Esophagus mucosa (tissue), 1 donor: ENCODE results near the gene IL1A. TPM values are rescaled to one million over a fixed set of nuclear protein-coding genes. Genes with fewer than 3 reads are reported as not detected.
"Not testable (repeated sequence)": the region's sequence is repeated elsewhere in the genome, so short reads cannot be mapped to it uniquely, and the experiment has no call there.

Experiments
- ATAC-seq: fragments of 200-7000 bp; cut with Tn5 transposase; one replicate; pipeline ENCODE4 v1.9.1; 2020
- total RNA-seq: library from RNA; stranded (reverse); gene quantifications from one replicate; pipeline ENCODE4 v1.2.4, GENCODE V29; 2023
- donor health status: DM: yes; HTN: yes; CAD: no.

The IL1A gene, protein sequence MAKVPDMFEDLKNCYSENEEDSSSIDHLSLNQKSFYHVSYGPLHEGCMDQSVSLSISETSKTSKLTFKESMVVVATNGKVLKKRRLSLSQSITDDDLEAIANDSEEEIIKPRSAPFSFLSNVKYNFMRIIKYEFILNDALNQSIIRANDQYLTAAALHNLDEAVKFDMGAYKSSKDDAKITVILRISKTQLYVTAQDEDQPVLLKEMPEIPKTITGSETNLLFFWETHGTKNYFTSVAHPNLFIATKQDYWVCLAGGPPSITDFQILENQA
- 9.4 TPM for total RNA-seq

DNA sequence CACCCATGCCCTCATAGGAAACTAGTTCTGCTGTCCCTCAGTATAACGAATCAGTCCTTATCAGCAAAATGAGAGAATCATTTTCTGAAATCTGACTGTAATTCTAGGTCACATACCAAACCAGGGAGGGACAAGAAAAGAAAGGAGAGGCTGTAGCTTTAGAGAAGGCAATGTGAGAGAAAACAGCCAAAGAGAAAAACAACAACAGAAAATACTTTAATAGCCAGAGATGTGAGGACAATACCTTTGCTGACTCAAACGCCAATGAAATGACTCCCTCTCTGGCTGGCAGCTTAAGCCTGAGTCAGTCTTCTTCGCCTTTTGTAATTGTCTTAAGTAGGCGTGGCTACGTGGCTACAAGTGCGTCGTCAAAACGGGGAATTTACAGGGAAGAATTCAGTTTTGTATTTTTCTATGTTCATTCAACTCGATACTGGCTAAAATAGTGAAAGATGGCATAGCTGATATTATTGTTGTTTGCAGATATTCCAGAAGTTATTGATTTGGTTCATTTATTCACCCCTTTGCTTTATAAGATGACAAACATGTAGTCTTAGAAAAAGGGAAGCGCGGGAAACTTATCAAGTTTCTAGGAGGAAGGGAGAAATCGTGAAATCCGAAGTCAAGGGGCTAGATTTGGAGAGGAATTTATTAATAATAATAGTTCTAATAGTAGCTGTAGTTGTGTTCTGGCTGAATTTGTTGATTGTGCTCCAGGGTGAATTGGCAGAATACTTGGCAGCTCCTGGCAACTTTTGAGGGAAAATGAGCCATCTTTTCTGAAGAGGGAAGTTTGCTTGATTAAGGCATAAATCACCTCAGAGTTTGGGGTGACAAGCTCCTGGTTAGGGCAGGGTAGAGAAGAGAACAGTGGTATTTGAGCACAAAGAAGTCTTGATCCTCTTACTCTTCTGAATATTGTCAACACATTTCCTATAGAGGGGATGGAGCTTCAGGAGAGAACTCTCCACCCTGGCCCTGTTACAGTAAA lies at the start of gene IL1A:
TSS of gene IL1A (minus strand) at position 295 of the 991 bp plus-strand sequence. CDS start 723 bp downstream, outside the sequence.
- peak; percentile 85 for ATAC-seq

DNA sequence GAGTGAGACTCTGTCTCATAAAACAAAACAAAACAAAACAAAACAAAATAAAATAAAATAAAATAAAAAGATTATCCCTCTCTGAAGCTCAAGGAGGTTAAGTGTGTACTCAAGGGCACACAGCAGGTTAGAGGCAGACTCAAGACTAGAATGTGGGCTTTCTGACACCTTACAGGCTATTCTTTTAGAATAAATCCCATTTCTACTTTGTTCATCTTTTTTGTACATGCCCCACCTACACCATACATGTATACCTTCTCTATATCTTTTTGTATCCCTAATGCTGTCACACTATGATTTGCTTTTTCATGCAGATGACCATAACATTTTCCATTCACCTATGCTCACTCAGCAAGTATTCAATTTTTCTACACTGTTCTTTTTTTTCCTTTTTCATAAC lies 49.7 kb upstream of the IL1A start:
- ATAC-seq: no peak

DNA sequence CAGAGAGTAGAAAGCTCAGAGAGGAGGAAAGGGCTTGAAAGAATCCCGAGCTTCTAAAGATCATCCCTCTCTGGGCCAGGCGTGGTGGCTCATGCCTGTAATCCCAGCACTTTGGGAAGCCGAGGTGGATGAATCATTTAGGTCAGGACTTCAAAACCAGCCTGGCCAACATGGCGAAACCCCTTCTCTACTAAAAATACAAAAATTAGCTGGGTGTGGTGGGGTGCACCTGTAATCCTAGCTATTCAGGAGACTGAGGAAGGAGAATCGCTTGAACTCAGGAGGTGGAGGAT lies 49.3 kb upstream of the IL1A start:
- not testable (repeated sequence) for ATAC-seq

DNA sequence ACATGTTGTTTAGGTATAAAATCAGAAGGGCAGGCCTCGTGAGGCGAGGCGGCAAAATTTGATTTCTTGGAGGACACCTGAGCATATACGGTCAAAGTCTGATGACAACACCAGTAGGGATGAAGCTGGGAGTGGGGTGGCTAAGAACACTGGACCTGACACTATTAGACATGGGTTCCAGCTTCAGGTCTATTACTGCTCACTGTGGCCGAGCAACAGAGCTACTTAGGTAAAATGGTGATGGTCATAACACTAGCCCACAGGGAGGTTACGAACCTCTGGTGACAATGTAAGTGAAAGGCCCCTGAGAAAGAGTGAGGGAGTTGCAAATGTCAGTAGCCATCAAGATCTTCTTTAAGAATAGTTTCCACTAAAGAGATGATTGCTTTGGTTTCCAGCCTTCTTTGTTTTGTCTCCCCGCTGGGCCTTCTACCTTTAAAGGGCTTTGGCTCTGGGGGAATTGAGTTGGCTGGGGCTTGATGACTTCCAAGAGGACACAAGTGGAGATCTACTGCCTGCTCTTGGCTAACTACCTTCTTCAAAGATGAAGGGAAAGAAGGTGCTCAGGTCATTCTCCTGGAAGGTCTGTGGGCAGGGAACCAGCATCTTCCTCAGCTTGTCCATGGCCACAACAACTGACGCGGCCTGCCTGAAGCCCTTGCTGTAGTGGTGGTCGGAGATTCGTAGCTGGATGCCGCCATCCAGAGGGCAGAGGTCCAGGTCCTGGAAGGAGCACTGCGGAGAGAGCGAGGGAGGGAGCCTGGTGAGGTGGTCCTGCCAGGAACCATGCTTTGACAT lies 48.7 kb upstream of the IL1A start:
- ATAC-seq: no peak

DNA sequence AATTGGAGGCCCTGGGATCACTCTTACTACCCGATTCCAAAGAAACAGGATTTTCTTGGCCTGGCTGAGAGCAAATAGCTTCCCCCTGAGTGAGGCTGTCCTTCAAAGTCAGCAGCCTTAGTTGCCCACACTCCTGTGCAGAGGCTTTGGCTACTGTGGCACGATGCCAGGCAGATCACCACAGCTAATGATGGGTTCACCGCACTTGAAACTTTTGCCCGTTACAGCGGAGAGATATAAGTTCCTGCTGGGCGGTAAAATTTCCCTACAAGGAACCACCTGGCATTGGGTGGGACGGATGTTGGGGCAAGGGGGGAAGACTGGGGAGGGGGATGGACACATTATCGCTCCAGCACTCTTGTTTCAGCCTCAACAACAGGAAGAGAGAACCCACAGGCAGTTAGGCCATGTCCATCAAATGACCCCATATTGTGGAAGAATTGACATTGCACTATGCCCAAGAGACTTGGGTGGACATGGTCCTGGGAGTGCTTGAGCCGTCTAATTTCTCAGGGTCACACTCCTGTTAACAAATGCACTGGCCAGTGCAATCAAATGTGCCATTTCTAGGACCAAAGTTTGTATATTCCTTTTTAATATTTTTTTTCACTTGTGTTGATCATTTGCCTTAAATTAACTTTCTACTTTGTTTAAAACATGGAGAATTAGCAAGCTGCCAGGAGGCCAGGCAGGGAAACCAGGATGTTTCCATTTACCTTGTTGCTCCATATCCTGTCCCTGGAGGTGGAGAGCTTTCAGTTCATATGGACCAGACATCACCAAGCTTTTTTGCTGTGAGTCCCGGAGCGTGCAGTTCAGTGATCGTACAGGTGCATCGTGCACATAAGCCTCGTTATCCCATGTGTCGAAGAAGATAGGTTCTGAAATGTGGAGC lies 47.9 kb upstream of the IL1A start:
- ATAC-seq: no peak

DNA sequence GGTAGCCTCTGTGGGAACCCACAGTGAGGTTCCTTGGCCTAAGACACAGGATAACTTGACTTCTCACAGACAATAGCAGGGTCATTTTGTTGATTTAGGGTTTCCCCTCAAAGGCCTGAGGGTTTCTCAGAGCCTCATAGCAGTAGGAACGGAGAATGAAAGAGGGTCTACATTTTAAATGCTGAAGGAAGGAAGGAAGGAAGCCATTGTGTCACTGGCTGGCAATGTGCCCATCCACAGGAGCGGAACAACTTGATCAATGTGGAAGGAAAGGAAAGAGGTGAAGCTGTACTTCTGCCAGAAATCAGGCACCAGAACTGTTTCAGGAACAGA lies 47.2 kb upstream of the IL1A start:
- ATAC-seq: no peak

DNA sequence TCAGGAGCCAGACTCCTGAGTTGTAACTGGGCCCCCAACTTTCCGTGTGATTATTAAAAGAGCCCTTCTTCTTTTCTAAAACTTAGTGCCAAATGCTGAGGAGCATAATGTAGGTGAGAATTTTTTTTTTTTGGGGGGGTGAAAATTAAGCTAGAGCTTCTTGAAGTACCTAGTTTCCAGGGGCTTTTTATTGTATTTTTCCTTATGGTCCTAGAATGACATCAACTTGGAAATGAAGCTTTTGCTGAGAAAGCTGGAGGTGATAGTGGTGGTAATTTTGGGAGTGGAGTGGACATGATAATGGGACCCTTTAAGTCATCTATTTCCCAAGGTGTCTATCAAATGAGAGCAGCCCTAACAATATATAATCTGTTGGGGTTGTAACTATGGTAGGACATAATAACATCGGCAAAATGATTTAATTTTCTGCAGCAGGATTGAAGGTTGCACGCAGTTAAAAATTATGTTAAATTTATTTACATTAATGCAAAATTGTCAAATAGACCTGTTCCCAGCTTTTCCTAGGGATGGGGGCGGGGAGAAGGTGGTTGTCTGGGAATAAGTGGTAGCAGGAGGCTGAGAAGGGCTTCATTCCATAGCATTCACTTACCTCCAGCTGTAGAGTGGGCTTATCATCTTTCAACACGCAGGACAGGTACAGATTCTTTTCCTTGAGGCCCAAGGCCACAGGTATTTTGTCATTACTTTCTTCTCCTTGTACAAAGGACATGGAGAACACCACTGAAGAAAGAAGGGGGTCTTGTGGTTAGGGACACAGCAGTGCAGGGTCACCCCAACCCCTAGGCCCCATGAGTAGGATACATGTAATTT lies 46.6 kb upstream of the IL1A start:
- no peak for ATAC-seq

DNA sequence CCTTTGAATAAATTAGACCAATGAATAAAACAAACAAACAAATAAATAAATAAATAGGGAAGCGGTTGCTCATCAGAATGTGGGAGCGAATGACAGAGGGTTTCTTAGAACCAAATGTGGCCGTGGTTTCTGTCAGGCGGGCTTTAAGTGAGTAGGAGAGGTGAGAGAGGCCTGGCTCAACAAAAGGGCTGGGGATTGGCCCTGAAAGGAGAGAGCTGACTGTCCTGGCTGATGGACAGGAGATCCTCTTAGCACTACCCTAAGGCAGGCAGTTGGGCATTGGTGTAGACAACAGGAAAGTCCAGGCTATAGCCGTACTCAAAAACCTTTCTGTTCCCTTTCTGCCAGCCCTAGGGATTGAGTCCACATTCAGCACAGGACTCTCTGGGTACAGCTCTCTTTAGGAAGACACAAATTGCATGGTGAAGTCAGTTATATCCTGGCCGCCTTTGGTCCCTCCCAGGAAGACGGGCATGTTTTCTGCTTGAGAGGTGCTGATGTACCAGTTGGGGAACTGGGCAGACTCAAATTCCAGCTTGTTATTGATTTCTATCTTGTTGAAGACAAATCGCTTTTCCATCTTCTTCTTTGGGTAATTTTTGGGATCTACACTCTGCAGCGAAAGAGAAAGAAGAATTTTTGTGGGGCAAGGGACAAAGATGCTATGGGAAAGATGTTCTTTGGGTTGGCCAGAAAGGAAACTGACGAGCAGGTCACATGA lies 45.8 kb upstream of the IL1A start:
- ATAC-seq: no peak

DNA sequence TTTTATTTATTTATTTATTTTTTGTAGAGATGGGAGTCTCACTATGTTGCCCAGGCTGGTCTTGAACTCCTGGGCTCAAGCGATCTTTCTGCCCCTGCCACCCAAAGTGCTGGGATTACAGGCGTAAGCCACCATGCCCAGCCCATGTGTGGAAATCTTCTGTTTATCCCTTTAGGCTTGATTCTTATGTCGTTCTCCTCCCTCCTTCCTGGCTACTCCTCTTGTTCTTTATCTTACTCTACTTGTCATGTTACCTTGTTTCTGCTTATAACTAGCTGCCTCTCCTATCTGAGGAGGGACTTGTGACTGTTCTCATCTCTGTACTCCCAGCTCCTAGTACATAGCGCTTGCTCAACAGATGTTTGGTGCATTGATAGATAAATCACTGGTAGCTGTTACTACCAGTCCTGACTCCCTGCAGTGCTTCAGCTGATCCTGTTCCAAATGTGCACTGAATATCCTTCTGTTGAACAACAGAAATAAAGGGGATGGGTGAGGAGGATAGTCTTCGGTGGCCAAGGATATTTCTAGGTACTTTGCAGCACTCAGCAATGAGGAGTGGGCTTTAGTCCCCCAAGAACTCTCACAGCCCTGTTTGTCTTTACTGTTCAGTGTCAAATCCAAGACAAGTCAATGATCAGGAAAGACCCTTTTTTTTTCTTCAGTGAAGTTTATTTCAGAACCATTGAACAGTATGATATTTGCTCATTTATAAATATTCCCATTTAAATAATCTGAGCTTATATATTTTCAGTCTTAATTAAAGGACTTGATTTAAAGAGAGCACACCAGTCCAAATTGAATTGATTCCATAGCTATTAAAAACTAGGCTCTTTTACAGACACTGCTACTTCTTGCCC lies 45.0 kb upstream of the IL1A start:
- no peak for ATAC-seq

DNA sequence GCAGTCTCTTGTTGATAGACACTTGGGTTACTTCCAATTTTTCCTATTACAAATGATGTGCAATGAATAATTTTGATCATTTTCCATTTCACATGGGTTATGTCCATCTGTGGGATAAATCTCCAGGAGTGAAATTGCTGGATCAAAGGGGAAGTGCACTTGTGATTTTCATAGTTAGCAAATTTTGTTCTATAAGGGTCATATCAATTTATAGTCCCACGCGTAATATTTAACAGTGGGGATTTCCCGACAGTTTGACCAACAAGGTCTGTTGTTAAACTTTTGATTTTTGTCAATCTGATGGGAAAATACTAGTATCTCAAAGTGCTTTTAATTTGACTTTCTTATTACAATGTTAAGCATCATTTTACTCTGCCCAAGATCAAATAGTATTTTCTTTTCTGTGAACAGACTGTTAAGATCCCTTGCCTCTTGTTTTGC lies 44.0 kb upstream of the IL1A start:
- ATAC-seq: no peak

DNA sequence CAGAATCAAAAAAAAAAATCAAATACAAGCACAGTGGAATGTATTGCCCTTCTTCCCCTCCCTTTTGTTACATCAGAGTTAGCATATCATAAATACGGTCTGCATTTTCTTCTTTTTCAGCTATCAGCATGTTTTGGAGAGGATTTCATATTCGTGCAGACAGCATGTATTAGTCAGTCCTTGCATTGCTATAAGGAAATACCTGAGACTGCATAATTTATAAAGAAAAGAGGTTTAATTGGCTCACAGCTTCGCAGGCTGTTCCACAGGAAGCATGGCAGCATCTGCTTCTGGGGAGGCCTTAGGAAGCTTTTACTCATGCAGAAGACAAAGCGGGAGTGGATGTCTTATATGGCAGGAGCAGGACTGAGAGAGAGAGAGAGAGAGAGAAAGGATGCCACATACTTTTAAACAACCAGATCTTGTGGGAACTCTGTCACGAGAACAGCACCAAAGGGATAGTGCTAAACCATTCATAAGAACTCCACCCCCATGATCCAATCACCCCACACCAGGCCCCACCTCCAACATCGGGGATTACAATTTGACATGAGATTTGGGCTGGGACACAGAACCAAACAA lies 43.4 kb upstream of the IL1A start:
- no peak for ATAC-seq

DNA sequence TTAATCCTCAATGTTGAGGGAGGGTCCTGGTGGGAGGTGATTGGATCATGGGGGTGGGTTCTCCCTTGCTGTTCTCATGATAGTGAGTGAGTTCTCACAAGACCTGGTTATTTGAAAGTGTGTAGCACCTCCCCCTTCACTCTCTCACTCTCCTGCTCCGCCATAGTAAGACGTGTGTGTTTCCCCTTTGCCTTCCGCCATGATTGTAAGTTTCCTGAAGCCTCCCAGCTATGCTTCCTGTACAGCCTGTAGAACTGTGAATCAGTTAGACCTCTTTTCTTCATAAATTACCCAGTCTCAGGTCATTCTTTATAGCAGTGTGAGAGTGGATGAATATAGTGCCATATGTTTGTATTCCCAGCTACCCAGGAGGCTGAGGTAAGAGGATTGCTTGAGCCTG lies 42.7 kb upstream of the IL1A start:
- no peak for ATAC-seq

DNA sequence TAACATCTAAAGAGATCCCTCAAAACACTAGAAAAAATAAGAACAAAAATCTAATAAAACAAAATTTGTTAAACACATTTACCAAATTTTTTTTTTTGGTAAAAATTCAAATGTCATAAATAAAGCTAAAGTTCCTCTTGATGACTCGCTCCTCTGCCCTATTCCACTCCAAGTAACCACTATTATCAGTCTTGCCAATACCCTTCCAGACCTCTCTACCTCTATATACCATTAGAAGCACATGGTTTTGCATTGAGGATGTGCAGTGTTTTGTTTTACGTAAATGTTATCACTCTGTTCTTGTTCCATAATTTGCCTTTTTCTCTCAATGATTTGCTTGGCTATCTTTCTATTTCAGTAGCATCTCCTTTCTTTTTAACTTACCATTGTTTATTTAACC lies 41.4 kb upstream of the IL1A start:
- ATAC-seq: no peak

DNA sequence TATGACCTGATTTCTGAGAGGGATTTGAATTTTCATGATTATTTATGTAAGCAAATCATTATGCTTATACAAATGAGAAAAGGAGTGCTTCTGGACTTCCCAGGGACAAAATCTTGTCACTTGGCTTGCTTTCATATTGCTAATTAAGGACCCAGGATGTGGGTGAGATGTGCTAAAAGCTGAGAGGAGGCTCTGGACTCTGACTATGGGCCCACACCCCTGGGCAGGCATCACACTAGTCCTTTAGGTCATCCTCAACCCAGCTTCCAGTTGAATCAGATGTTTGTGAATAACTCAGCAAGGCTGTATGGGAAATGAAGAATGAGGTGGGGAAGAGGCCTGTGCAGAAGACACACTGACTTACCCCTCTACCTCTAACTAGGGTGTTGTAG lies 40.4 kb upstream of the IL1A start:
- ATAC-seq: no peak

DNA sequence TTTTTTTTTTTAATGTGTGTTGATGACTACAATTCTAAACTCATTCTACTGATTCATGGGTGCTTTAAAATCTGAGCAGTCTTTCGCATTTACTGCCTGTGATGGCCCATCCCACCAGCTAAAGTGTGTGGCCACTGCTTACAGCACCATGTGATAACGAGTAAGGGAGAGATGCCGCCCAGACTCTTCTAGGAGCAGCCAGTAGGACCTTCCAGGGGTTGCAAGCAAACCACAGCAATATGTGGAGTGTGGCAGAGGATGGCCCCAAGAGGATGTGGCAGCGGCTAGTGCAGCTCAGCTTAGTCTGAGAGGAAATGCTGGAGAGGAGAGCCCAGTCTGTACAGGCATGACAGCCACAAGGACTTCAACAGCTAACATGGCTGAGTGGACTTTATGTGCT lies 37.4 kb upstream of the IL1A start:
- no peak for ATAC-seq

DNA sequence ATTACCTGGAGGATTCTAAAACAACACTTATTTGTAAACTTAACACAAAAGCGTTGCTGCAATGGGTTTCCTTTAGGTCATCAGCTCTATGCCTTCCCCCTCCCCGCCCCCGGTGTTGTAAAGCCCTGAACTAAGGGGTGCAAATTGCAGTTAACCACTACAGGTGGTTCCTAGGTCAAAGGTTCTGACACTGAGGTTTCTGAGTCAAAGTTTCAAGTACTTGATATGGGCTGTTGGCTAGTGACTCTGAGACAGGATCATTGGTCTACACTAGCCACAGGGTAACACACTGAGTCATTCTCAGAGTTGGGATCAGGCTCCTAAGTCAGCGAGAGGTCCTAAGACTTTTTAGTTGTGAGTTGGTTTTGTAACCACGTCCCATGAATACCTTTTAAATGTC lies 36.8 kb upstream of the IL1A start:
- ATAC-seq: no peak

DNA sequence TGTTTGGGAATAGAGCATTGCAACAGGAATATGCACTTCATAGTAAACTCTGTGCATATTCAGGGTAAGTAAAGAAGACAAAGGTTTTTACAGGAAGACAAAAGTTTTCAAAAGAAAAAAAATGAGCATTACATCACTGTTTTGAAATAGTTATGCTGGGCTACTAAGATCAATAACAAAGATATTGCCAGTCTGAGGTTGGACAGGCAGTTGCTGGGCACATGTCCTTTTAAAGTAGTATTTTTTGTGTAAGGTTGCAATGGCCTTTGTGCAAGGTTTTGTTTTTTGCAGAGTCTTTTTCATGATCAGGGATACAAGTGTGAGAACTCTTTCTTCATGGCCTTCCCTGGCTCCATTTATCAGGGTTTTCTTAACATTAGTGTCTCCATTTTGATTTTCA lies 36.0 kb upstream of the IL1A start:
- ATAC-seq: no peak

DNA sequence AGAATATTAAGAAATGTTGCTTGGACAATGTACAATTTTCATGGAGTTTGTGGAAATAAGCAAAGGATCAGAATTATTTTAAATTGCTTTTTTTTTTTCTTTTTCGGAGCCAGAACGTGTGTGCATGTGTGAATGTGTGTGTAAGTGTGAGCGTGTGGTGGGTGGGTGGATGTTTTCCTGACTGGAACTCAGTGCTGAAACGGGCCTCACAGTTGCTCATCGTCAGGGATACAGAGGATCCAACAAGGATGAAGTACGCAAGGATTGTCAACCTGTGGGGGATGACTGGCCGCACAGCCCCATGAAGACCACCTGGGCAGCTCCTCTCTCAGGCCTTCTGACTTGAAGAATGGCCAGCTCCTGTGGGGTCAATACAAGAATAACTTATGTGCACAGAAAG lies 34.8 kb upstream of the IL1A start:
- no peak for ATAC-seq
